ENCODE measurements around the gene MAP3K14.

The MAP3K14 gene

DNA sequence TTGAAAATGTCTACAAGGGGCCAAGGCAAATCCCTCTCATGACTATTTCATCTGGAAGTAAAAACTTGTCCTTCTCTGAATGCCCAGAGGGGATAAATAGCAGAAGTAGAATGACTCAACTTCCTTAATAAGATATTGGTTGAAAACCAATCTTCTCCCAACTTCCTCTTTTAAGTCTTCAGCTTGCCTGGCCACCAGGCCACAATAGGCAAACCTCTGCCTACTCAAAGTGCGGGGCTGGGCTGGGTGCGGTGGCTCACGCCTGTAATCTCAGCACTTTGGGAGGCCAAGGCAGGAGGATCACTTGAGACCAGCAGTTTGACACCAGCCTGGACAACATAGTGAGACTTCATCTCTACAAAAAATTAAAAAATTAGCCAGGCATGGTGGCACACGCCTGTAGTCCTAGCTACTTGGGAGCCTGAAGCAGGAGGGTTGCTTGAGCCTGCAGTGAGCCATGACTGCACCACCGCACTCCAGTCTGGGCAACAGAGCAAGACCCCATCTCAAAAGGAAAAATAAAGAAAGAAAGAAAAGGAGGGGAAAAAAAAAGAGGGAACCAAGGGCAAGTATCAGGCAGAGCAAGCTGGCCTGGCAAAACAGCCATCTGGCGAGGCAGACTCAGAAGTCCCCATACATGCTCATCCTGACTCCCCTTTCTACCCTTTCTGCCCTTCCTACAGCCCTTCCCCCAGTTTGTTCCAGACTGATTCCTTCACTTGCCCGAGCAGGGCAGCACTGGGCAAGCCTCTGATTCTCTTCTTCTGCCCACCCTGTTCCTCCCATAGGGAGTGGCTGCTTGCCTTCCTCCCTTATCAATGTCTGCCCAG lies 20.6 kb downstream of the MAP3K14 start:
- Histone ChIP-seq H3K79me2 (ENCODE audit: control insufficient read depth, insufficient read depth, low read length, poor library complexity) (no peaks in the 10 kb centered on the region), H3K27ac (ENCODE audit: low read depth, low read length) (no peak overlapping the region), H3K23ac (ENCODE audit: low read length) (no peak overlapping the region), H3K4me3 (ENCODE audit: low read depth, low read length) (no peak overlapping the region), H4K12ac (ENCODE audit: low read depth, low read length) (no peak overlapping the region), H2AFZ (ENCODE audit: insufficient read depth, low read length, poor library complexity) (no peak overlapping the region), H4K8ac (ENCODE audit: low read depth, low read length) (no peak overlapping the region), H2BK5ac (ENCODE audit: low read depth, low read length, poor library complexity) (no peak overlapping the region), H2BK12ac (ENCODE audit: low read length) (no peak overlapping the region), H3K18ac (ENCODE audit: low read length) (no peak overlapping the region), H4K91ac (ENCODE audit: low read depth, low read length) (no peak overlapping the region), H3K4me1 (ENCODE audit: control insufficient read depth in 1 of 2, insufficient read depth in 2 of 2, low read length in 2 of 2) (peaks cover 16 to 18% of the 10 kb centered on the region in 2 experiments), H3K14ac (ENCODE audit: low read length) (no peak overlapping the region), H3K4me2 (ENCODE audit: low read length) (no peak overlapping the region), H3K36me3 (ENCODE audit: control insufficient read depth in 1 of 2, insufficient read depth in 2 of 2, low read length in 2 of 2) (no peaks in the 10 kb centered on the region), H2AK5ac (ENCODE audit: low read length) (no peak overlapping the region), H3K9me3 (ENCODE audit: insufficient read depth, low read depth, low read length) (no peaks in the 10 kb centered on the region), H3K9ac (ENCODE audit: low read length) (no peak overlapping the region), H3K4ac (ENCODE audit: low read depth, low read length) (no peak overlapping the region), H3K27me3 (ENCODE audit: insufficient read depth, low read length) (no peaks in the 10 kb centered on the region), H3K79me1 (ENCODE audit: low read length) (no peaks in the 10 kb centered on the region), H2BK120ac (ENCODE audit: insufficient read depth, low read length, poor library complexity) (no peak overlapping the region)
- no CpG with 5 or more reads among the region's 7 CpGs for WGBS (ENCODE audit: extremely low coverage, insufficient coverage, insufficient read length)
- DNase-seq, result peak in 1 of 2 donors; percentile 63

GRCh38 chr17:45294506-45294905 lies 22.3 kb downstream of the MAP3K14 start:
- Histone ChIP-seq H3K27ac (ENCODE audit: low read depth, low read length) (no peak overlapping the region), H3K79me2 (ENCODE audit: control insufficient read depth, insufficient read depth, low read length, poor library complexity) (no peaks in the 10 kb centered on the region), H2AK5ac (ENCODE audit: low read length) (no peak overlapping the region), H3K18ac (ENCODE audit: low read length) (no peak overlapping the region), H3K27me3 (ENCODE audit: insufficient read depth, low read length) (no peaks in the 10 kb centered on the region), H3K9me3 (ENCODE audit: insufficient read depth, low read depth, low read length) (no peaks in the 10 kb centered on the region), H2BK120ac (ENCODE audit: insufficient read depth, low read length, poor library complexity) (no peak overlapping the region), H2AFZ (ENCODE audit: insufficient read depth, low read length, poor library complexity) (no peak overlapping the region), H3K23ac (ENCODE audit: low read length) (no peak overlapping the region), H4K8ac (ENCODE audit: low read depth, low read length) (no peak overlapping the region), H3K4me2 (ENCODE audit: low read length) (no peak overlapping the region), H3K36me3 (ENCODE audit: control insufficient read depth in 1 of 2, insufficient read depth in 2 of 2, low read length in 2 of 2) (no peaks in the 10 kb centered on the region), H3K14ac (ENCODE audit: low read length) (no peak overlapping the region), H3K4ac (ENCODE audit: low read depth, low read length) (no peak overlapping the region), H2BK5ac (ENCODE audit: low read depth, low read length, poor library complexity) (no peak overlapping the region), H3K4me1 (ENCODE audit: control insufficient read depth in 1 of 2, insufficient read depth in 2 of 2, low read length in 2 of 2) (peaks cover 25 to 26% of the 10 kb centered on the region in 2 experiments), H3K79me1 (ENCODE audit: low read length) (peaks cover 2% of the 10 kb centered on the region), H4K91ac (ENCODE audit: low read depth, low read length) (no peak overlapping the region), H2BK12ac (ENCODE audit: low read length) (no peak overlapping the region), H3K4me3 (ENCODE audit: low read depth, low read length) (no peak overlapping the region), H3K9ac (ENCODE audit: low read length) (no peak overlapping the region), H4K12ac (ENCODE audit: low read depth, low read length) (no peak overlapping the region)
- no CpG with 5 or more reads among the region's 3 CpGs for WGBS (ENCODE audit: extremely low coverage, insufficient coverage, insufficient read length)
- peak in 1 of 2 donors; percentile 42 for DNase-seq

GRCh38 chr17:45293413-45294211 lies 23.2 kb downstream of the MAP3K14 start:
- peak; percentile 57 to 68 for DNase-seq
- H3K4me3 ChIP-seq (ENCODE audit: low read depth, low read length), result no peak overlapping the region
- H3K4me2 ChIP-seq (ENCODE audit: low read length), result no peak overlapping the region
- H2AFZ ChIP-seq (ENCODE audit: insufficient read depth, low read length, poor library complexity), result no peak overlapping the region
- H4K12ac ChIP-seq (ENCODE audit: low read depth, low read length), result no peak overlapping the region
- no CpG with 5 or more reads among the region's 10 CpGs for WGBS (ENCODE audit: extremely low coverage, insufficient coverage, insufficient read length)
- no peak overlapping the region for H3K23ac ChIP-seq (ENCODE audit: low read length)
- no peak overlapping the region for H2BK5ac ChIP-seq (ENCODE audit: low read depth, low read length, poor library complexity)
- no peak overlapping the region for H3K4ac ChIP-seq (ENCODE audit: low read depth, low read length)
- H2BK12ac ChIP-seq (ENCODE audit: low read length), result no peak overlapping the region
- no peaks in the 10 kb centered on the region for H3K27me3 ChIP-seq (ENCODE audit: insufficient read depth, low read length)
- H3K79me2 ChIP-seq (ENCODE audit: control insufficient read depth, insufficient read depth, low read length, poor library complexity), result no peaks in the 10 kb centered on the region
- H3K4me1 ChIP-seq (ENCODE audit: control insufficient read depth in 1 of 2, insufficient read depth in 2 of 2, low read length in 2 of 2), result peaks cover 19 to 20% of the 10 kb centered on the region in 2 experiments
- H3K18ac ChIP-seq (ENCODE audit: low read length), result peak overlapping the region; percentile 0
- peaks cover 2% of the 10 kb centered on the region for H3K79me1 ChIP-seq (ENCODE audit: low read length)
- H3K9me3 ChIP-seq (ENCODE audit: insufficient read depth, low read depth, low read length), result no peaks in the 10 kb centered on the region
- no peak overlapping the region for H2BK120ac ChIP-seq (ENCODE audit: insufficient read depth, low read length, poor library complexity)
- no peak overlapping the region for H3K9ac ChIP-seq (ENCODE audit: low read length)
- no peak overlapping the region for H4K8ac ChIP-seq (ENCODE audit: low read depth, low read length)
- no peak overlapping the region for H3K14ac ChIP-seq (ENCODE audit: low read length)
- no peak overlapping the region for H4K91ac ChIP-seq (ENCODE audit: low read depth, low read length)
- H3K27ac ChIP-seq (ENCODE audit: low read depth, low read length), result no peak overlapping the region
- peaks cover 0 to 5% of the 10 kb centered on the region in 2 experiments for H3K36me3 ChIP-seq (ENCODE audit: control insufficient read depth in 1 of 2, insufficient read depth in 2 of 2, low read length in 2 of 2)
- H2AK5ac ChIP-seq (ENCODE audit: low read length), result no peak overlapping the region

- no peak overlapping the region for H3K14ac ChIP-seq (ENCODE audit: low read length)
- no peaks in the 10 kb centered on the region for H3K27me3 ChIP-seq (ENCODE audit: insufficient read depth, low read length)
- H3K4me3 ChIP-seq (ENCODE audit: low read depth, low read length), result no peak overlapping the region
- H3K18ac ChIP-seq (ENCODE audit: low read length), result no peak overlapping the region
- H4K12ac ChIP-seq (ENCODE audit: low read depth, low read length), result no peak overlapping the region
- no peaks in the 10 kb centered on the region for H3K79me2 ChIP-seq (ENCODE audit: control insufficient read depth, insufficient read depth, low read length, poor library complexity)
- no peak overlapping the region for H3K9ac ChIP-seq (ENCODE audit: low read length)
- H2BK12ac ChIP-seq (ENCODE audit: low read length), result no peak overlapping the region
- H4K8ac ChIP-seq (ENCODE audit: low read depth, low read length), result no peak overlapping the region
- no peak overlapping the region for H2BK5ac ChIP-seq (ENCODE audit: low read depth, low read length, poor library complexity)
- H3K27ac ChIP-seq (ENCODE audit: low read depth, low read length), result no peak overlapping the region
- H3K79me1 ChIP-seq (ENCODE audit: low read length), result peaks cover 2% of the 10 kb centered on the region
- H3K9me3 ChIP-seq (ENCODE audit: insufficient read depth, low read depth, low read length), result no peaks in the 10 kb centered on the region
- H3K23ac ChIP-seq (ENCODE audit: low read length), result no peak overlapping the region
- no peak overlapping the region for H3K4ac ChIP-seq (ENCODE audit: low read depth, low read length)
- H3K4me1 ChIP-seq (ENCODE audit: control insufficient read depth in 1 of 2, insufficient read depth in 2 of 2, low read length in 2 of 2), result peaks cover 17 to 20% of the 10 kb centered on the region in 2 experiments
- no peak overlapping the region for H2AK5ac ChIP-seq (ENCODE audit: low read length)
- no peak overlapping the region for H2AFZ ChIP-seq (ENCODE audit: insufficient read depth, low read length, poor library complexity)
- no CpG with 5 or more reads among the region's 12 CpGs for WGBS (ENCODE audit: extremely low coverage, insufficient coverage, insufficient read length)
- no peak overlapping the region for H4K91ac ChIP-seq (ENCODE audit: low read depth, low read length)
- H3K4me2 ChIP-seq (ENCODE audit: low read length), result no peak overlapping the region
- DNase-seq, result no peak
- H2BK120ac ChIP-seq (ENCODE audit: insufficient read depth, low read length, poor library complexity), result no peak overlapping the region
- peaks cover 0 to 5% of the 10 kb centered on the region in 2 experiments for H3K36me3 ChIP-seq (ENCODE audit: control insufficient read depth in 1 of 2, insufficient read depth in 2 of 2, low read length in 2 of 2)
Observed at GRCh38 chr17:45292696-45293412, 24.0 kb downstream of the MAP3K14 start.
